Large intestine (tissue), 3 donors: ENCODE data around the gene DAND5. TPM values are rescaled to one million over a fixed set of nuclear protein-coding genes. Genes with fewer than 3 reads are reported as not detected.
A peak's percentile ranks its signal among the peaks of the same experiment; 100 is the strongest.

Experiments
- DNase-seq, 2 donors: peaks; one replicate each; pipeline versions ENCODE4 v3.0.0 to v3.0.0-alpha.2; 2013
- H3K27ac ChIP-seq: one replicate; pipeline ENCODE4 v1.5.1; 2013; ENCODE audit warnings: low read length
- H3K27me3 ChIP-seq: 2 replicates; pipeline ENCODE4 v1.6.1; 2013; ENCODE audit warnings: low read length; ENCODE audit not compliant: control insufficient read depth, insufficient read depth
- H3K36me3 ChIP-seq: 2 replicates; pipeline ENCODE4 v1.6.1; 2013; ENCODE audit warnings: low read length; ENCODE audit not compliant: control insufficient read depth, insufficient read depth
- H3K4me1 ChIP-seq: one replicate; pipeline ENCODE4 v1.6.1; 2013; ENCODE audit warnings: low read length; ENCODE audit not compliant: control insufficient read depth, insufficient read depth
- H3K4me3 ChIP-seq: one replicate; pipeline ENCODE4 v1.5.1; 2013; ENCODE audit warnings: low read length
- H3K9me3 ChIP-seq: one replicate; pipeline ENCODE4 v1.6.1; 2013; ENCODE audit warnings: mild to moderate bottlenecking, low read depth, low read length, moderate library complexity; ENCODE audit not compliant: control insufficient read depth
- WGBS: methylation state at CpG from one replicate; pipeline ENCODE4 v1.1.5; 2013; ENCODE audit warnings: low lambda C conversion rate; ENCODE audit not compliant: insufficient coverage; 5-methylcytosine and 5-hydroxymethylcytosine counted together
- polyA plus RNA-seq: library from polyadenylated mRNA; unstranded; fragments of 120-200 nt; gene quantifications from one replicate; pipeline ENCODE4 v1.2.1, GENCODE V29; 2013

Gene DAND5
- polyA plus RNA-seq, 1 donor = 0.06 TPM

- peaks cover 99% of the 10 kb centered on the region for H3K27me3 ChIP-seq
- H3K4me3 ChIP-seq = no peak overlapping the region
- H3K27ac ChIP-seq = no peak overlapping the region
- no peaks in the 10 kb centered on the region for H3K36me3 ChIP-seq
- DNase-seq = no peak
- H3K4me1 ChIP-seq = peaks cover 10% of the 10 kb centered on the region
- WGBS = no CpG with 5 or more reads among the region's 54 CpGs
- peaks cover 14% of the 10 kb centered on the region for H3K9me3 ChIP-seq
Observed at GRCh38 chr19:13011653-13012389, 42.4 kb downstream of the DAND5 start.

DNA sequence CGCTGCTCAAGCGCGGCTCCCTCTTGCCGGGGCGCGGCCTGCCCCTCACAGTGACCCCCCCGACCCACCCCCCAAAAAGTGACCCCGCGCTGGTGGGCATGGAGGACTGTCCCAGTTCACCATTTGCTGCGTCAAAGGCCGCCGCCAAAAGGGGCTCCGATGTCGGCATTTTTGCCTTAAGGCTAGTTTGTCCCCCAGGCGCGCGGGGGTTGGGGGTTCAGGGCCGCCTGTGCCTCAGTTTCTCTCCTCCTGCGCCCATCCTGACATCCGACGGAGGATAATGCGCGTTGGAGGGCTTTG, 43.0 kb downstream of the DAND5 start:
- H3K4me1 ChIP-seq = peaks cover 10% of the 10 kb centered on the region
- no CpG with 5 or more reads among the region's 23 CpGs for WGBS
- H3K27ac ChIP-seq = no peak overlapping the region
- no peak for DNase-seq
- no peaks in the 10 kb centered on the region for H3K36me3 ChIP-seq
- peaks cover 99% of the 10 kb centered on the region for H3K27me3 ChIP-seq
- no peak overlapping the region for H3K4me3 ChIP-seq
- H3K9me3 ChIP-seq = peaks cover 14% of the 10 kb centered on the region

GRCh38 chr19:13012690-13013608, 43.6 kb downstream of the DAND5 start:
- peaks cover 100% of the 10 kb centered on the region for H3K27me3 ChIP-seq
- H3K4me3 ChIP-seq = no peak overlapping the region

DNA sequence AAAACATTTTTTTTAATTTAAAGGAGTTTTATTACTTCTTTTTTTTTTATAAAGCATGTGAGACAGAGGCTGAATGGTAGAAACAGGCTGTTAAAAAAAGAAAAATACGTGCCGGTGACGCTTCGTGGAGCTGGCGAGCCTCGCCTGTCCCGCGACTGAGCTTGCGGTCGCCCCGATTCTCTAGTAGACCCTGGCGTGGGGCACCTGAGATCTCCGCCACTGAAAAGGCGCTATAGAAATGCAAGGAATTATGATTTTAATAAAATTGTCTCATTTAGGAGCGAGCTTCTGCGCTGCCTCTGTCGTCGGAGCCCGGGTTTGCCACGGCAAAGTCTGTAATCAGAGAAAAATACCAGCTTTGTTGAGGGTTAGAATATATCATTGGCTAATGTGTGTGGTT, 44.3 kb downstream of the DAND5 start:
- H3K27ac ChIP-seq = no peak overlapping the region
- DNase-seq = no peak
- WGBS = no CpG with 5 or more reads among the region's 20 CpGs
- no peak overlapping the region for H3K4me3 ChIP-seq
- peaks cover 14% of the 10 kb centered on the region for H3K9me3 ChIP-seq
- no peaks in the 10 kb centered on the region for H3K36me3 ChIP-seq
- peaks cover 10% of the 10 kb centered on the region for H3K4me1 ChIP-seq
- H3K27me3 ChIP-seq = peaks cover 100% of the 10 kb centered on the region

More at GRCh38 chr19:13012690-13013608, 43.6 kb downstream of the DAND5 start:
- Histone ChIP-seq H3K4me1 (peaks cover 10% of the 10 kb centered on the region), H3K36me3 (no peaks in the 10 kb centered on the region), H3K27ac (no peak overlapping the region), H3K9me3 (peaks cover 14% of the 10 kb centered on the region)
- no CpG with 5 or more reads among the region's 52 CpGs for WGBS
- DNase-seq = peak; percentile 42 to 71

DNA sequence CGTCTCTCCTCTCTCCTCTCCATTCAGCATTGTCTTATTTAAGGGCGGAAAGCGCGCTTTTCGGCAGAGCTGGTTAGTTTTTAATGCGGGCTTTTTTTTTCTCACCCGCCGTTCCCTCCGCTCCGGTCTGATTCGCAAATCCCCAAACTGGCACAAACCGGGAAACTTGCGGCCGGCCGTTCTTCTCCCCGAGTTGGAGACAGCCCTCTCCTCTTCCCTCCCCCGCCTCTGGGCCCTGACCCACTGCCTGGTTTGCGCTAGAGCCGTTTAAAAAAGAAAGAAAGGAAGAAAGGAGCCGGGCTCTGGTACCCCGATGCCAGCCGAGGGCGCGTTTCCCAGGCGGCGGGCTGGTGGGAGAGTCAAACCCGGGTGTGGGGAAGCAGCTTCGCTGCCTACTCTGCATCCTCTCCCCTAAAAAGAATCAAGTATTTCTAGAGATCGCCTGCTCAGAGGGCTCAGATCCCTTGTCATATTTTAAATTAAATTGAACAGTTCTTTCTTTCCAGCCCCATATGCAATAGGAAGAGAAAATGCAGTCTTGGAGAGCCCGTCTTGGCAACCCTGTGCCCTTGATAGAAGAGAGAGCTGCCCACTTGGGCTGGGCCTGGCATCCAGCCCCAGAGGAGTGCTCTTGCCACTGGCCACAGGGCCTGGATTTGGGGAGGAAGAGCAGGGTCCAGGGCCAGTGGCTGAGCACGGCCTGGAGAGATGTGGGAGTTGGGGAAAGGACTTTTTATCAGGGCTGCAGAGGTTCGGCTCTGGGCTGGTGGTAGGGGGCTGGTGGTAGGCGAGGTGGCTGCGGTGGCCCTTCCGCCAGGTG, 44.9 kb downstream of the DAND5 start:
- WGBS = 46% methylated on average over 6 of the region's 35 CpGs
- H3K36me3 ChIP-seq = no peaks in the 10 kb centered on the region
- peaks cover 10% of the 10 kb centered on the region for H3K4me1 ChIP-seq
- H3K27me3 ChIP-seq = peaks cover 100% of the 10 kb centered on the region
- peaks cover 14% of the 10 kb centered on the region for H3K9me3 ChIP-seq
- no peak overlapping the region for H3K4me3 ChIP-seq
- H3K27ac ChIP-seq = no peak overlapping the region
- DNase-seq = no peak

- H3K36me3 ChIP-seq = no peaks in the 10 kb centered on the region
- H3K9me3 ChIP-seq = peaks cover 14% of the 10 kb centered on the region
- H3K27me3 ChIP-seq = peaks cover 99% of the 10 kb centered on the region
- WGBS = 26% methylated on average over 2 of the region's 4 CpGs
- H3K27ac ChIP-seq = no peak overlapping the region
- H3K4me3 ChIP-seq = no peak overlapping the region
- DNase-seq = no peak
- peaks cover 10% of the 10 kb centered on the region for H3K4me1 ChIP-seq
Observed at GRCh38 chr19:13014921-13015280, 45.5 kb downstream of the DAND5 start.

GRCh38 chr19:13015361-13016223, 46.2 kb downstream of the DAND5 start:
- no peak for DNase-seq
- Histone ChIP-seq H3K9me3 (peaks cover 14% of the 10 kb centered on the region), H3K4me1 (peaks cover 10% of the 10 kb centered on the region), H3K27ac (no peak overlapping the region), H3K36me3 (no peaks in the 10 kb centered on the region), H3K27me3 (peaks cover 99% of the 10 kb centered on the region), H3K4me3 (no peak overlapping the region)
- WGBS = no CpG with 5 or more reads among the region's 12 CpGs

- Histone ChIP-seq H3K9me3 (peaks cover 11% of the 10 kb centered on the region), H3K4me1 (peaks cover 10% of the 10 kb centered on the region), H3K27me3 (peaks cover 99% of the 10 kb centered on the region), H3K27ac (no peak overlapping the region), H3K36me3 (no peaks in the 10 kb centered on the region), H3K4me3 (no peak overlapping the region)
- DNase-seq = no peak
- 25% methylated on average over 4 of the region's 7 CpGs for WGBS
Observed at GRCh38 chr19:13016245-13016627, 46.9 kb downstream of the DAND5 start.

- Histone ChIP-seq H3K4me3 (no peak overlapping the region), H3K9me3 (peaks cover 7% of the 10 kb centered on the region), H3K27ac (no peak overlapping the region), H3K4me1 (peaks cover 13% of the 10 kb centered on the region), H3K36me3 (no peaks in the 10 kb centered on the region), H3K27me3 (peaks cover 99% of the 10 kb centered on the region)
- no peak for DNase-seq
- 20% methylated on average over 2 of the region's 22 CpGs for WGBS
Observed at GRCh38 chr19:13016628-13017305, 47.4 kb downstream of the DAND5 start.
